IMR-90 (cell line): ENCODE results near the gene BTBD9. TPM values are rescaled to one million over a fixed set of nuclear protein-coding genes. Genes with fewer than 3 reads are reported as not detected.

Experiments used
- ATAC-seq: fragments of 200-7000 bp; cut with Tn5 transposase; 2 replicates; pipeline ENCODE4 v1.9.1; 2020; ENCODE audit warnings: low read depth, mild to moderate bottlenecking, moderate library complexity
- BruUV-seq: library from RNA; stranded (reverse); fragments of 400-500 nt; replicated peaks from 2 replicates; lab custom pipeline; 2021; lab: Mats Ljungman, UMichigan
- CTCF ChIA-PET: fragments of 300-600 bp; formaldehyde crosslinking; extraction: SDS; loops from one replicate; lab custom pipeline; 2021; ENCODE audit warnings: antibody characterized with exemption; lab: Yijun Ruan, JAX
- POLR2A ChIA-PET: fragments of 300-600 bp; sonication (Branson Sonifier 250); formaldehyde crosslinking; loops from one replicate; lab custom pipeline; 2022; ENCODE audit warnings: antibody characterized with exemption; ENCODE audit not compliant: unreplicated experiment; lab: Charles Lee
- DNase-seq: peaks from one replicate; pipeline ENCODE4 v3.0.0; 2013
- H2AFZ ChIP-seq: replicated peaks from 2 replicates; pipeline ENCODE3; 2013; ENCODE audit warnings: low read length, mild to moderate bottlenecking; ENCODE audit not compliant: poor library complexity
- H2AK5ac ChIP-seq: 2 replicates; pipeline ENCODE4 v1.6.1; 2013; ENCODE audit warnings: low read depth, low read length, inconsistent platforms
- H2AK9ac ChIP-seq: replicated peaks from 2 replicates; pipeline ENCODE3; 2013; ENCODE audit warnings: mild to moderate bottlenecking, low read depth, low read length, moderate library complexity; ENCODE audit not compliant: poor library complexity
- H2BK120ac ChIP-seq: 2 replicates; pipeline ENCODE4 v1.6.1; 2013; ENCODE audit warnings: low read depth, low read length, inconsistent platforms
- H2BK15ac ChIP-seq: 3 replicates; pipeline ENCODE4 v1.6.1; 2013; ENCODE audit warnings: low read depth, low read length, inconsistent platforms
- H2BK20ac ChIP-seq: 2 replicates; pipeline ENCODE4 v1.6.1; 2013; ENCODE audit warnings: low read depth, mild to moderate bottlenecking, inconsistent platforms, low read length, moderate library complexity
- H2BK5ac ChIP-seq: 2 replicates; pipeline ENCODE4 v1.6.1; 2013; ENCODE audit warnings: mild to moderate bottlenecking, low read depth, low read length, inconsistent platforms; ENCODE audit not compliant: poor library complexity, severe bottlenecking
- H3K14ac ChIP-seq: replicated peaks from 2 replicates; pipeline ENCODE4 v1.6.1; 2013; ENCODE audit warnings: low read depth, low read length, inconsistent platforms
- H3K18ac ChIP-seq: 2 replicates; pipeline ENCODE4 v1.6.1; 2013; ENCODE audit warnings: low read depth, low read length, control low read depth
- H3K23ac ChIP-seq: 2 replicates; pipeline ENCODE4 v1.6.1; 2013; ENCODE audit warnings: low read depth, low read length, inconsistent platforms
- H3K27ac ChIP-seq: 2 replicates; pipeline ENCODE4 v1.5.1; 2013; ENCODE audit warnings: mild to moderate bottlenecking, control low read depth, low read length; ENCODE audit not compliant: insufficient read depth
- H3K27me3 ChIP-seq: 2 replicates; pipeline ENCODE4 v1.6.1; 2013; ENCODE audit warnings: low read length; ENCODE audit not compliant: control insufficient read depth, insufficient read depth
- H3K36me3 ChIP-seq: 2 replicates; pipeline ENCODE4 v1.6.1; 2013; ENCODE audit warnings: low read length, mixed read lengths; ENCODE audit not compliant: control insufficient read depth, insufficient read depth
- H3K4ac ChIP-seq: 2 replicates; pipeline ENCODE4 v1.6.1; 2013; ENCODE audit warnings: low read depth, low read length, inconsistent platforms
- H3K4me1 ChIP-seq: 2 replicates; pipeline ENCODE4 v1.6.1; 2013; ENCODE audit warnings: low read length, mixed read lengths; ENCODE audit not compliant: control insufficient read depth, insufficient read depth
- H3K4me2 ChIP-seq: 2 replicates; pipeline ENCODE4 v1.6.1; 2013; ENCODE audit warnings: low read depth, mild to moderate bottlenecking, control low read depth, low read length, moderate library complexity
- H3K4me3 ChIP-seq: 2 replicates; pipeline ENCODE4 v1.5.1; 2013; ENCODE audit warnings: low read depth, mild to moderate bottlenecking, control low read depth, low read length, moderate library complexity; ENCODE audit not compliant: insufficient read depth
- H3K56ac ChIP-seq: 2 replicates; pipeline ENCODE4 v1.6.1; 2013; ENCODE audit warnings: low read length, inconsistent platforms; ENCODE audit not compliant: insufficient read depth; ENCODE audit errors: extremely low read depth
- H3K79me1 ChIP-seq, 2 experiments: 2 replicates each; pipeline ENCODE4 v1.6.1; 2013; ENCODE audit warnings: low read length in 2 of 2, inconsistent platforms in 1 of 2, low read depth in 1 of 2
- H3K9ac ChIP-seq: 2 replicates; pipeline ENCODE4 v1.6.1; 2013; ENCODE audit warnings: low read depth, low read length, control low read depth
- H3K9me1 ChIP-seq: 2 replicates; pipeline ENCODE4 v1.6.1; 2013; ENCODE audit warnings: low read length, inconsistent platforms; ENCODE audit not compliant: insufficient read depth
- H3K9me3 ChIP-seq: 2 replicates; pipeline ENCODE4 v1.6.1; 2013; ENCODE audit warnings: low read length; ENCODE audit not compliant: control insufficient read depth, insufficient read depth
- H4K20me1 ChIP-seq: 2 replicates; pipeline ENCODE4 v1.6.1; 2013; ENCODE audit warnings: low read length, inconsistent platforms; ENCODE audit not compliant: insufficient read depth
- H4K5ac ChIP-seq: 2 replicates; pipeline ENCODE4 v1.6.1; 2013; ENCODE audit warnings: mild to moderate bottlenecking, low read depth, low read length, control low read depth
- H4K8ac ChIP-seq, 2 experiments: 2 replicates each; pipeline ENCODE4 v1.6.1; 2013; ENCODE audit warnings: low read depth in 2 of 2, low read length in 2 of 2, control low read depth in 1 of 2, inconsistent platforms in 1 of 2
- H4K91ac ChIP-seq: 2 replicates; pipeline ENCODE4 v1.6.1; 2013; ENCODE audit warnings: low read depth, low read length, inconsistent platforms; ENCODE audit not compliant: insufficient read depth
- BHLHE40 ChIP-seq: fragments of 150-350 bp; IDR thresholded peaks from 2 replicates; pipeline ENCODE4 v1.6.1; 2016; ENCODE audit warnings: mild to moderate bottlenecking, low read depth, low read length
- CEBPB ChIP-seq: IDR thresholded peaks from 2 replicates; pipeline ENCODE4 v1.6.1; 2012; ENCODE audit warnings: low read depth, low read length, improper control_type of control experiment
- CHD1 ChIP-seq: IDR thresholded peaks from 2 replicates; pipeline ENCODE4 v1.6.1; 2012; ENCODE audit warnings: low read depth, low read length, improper control_type of control experiment
- FOS ChIP-seq: fragments of 150-350 bp; IDR thresholded peaks from 2 replicates; pipeline ENCODE4 v1.6.1; 2016; ENCODE audit warnings: low read depth, low read length
- MAFK ChIP-seq: IDR thresholded peaks from 2 replicates; pipeline ENCODE4 v1.6.1; 2012; ENCODE audit warnings: low read depth, low read length, improper control_type of control experiment
- MAZ ChIP-seq: IDR thresholded peaks from 2 replicates; pipeline ENCODE4 v1.6.1; 2012; ENCODE audit warnings: low read depth, mild to moderate bottlenecking, low read length, improper control_type of control experiment, moderate library complexity, borderline replicate concordance
- MXI1 ChIP-seq: IDR thresholded peaks from 2 replicates; pipeline ENCODE4 v1.6.1; 2012; ENCODE audit warnings: low read depth, mild to moderate bottlenecking, low read length, moderate library complexity, borderline replicate concordance
- NFE2L2 ChIP-seq: fragments of 150-350 bp; IDR thresholded peaks from 2 replicates; pipeline ENCODE4 v1.6.1; 2016; ENCODE audit warnings: low read depth, mild to moderate bottlenecking, low read length
- POLR2A ChIP-seq: IDR thresholded peaks from 2 replicates; pipeline ENCODE4 v1.6.1; 2012; ENCODE audit warnings: mild to moderate bottlenecking, low read depth, low read length
- RAD21 ChIP-seq: IDR thresholded peaks from 2 replicates; pipeline ENCODE4 v1.6.1; 2012; ENCODE audit warnings: low read length, improper control_type of control experiment
- RCOR1 ChIP-seq: IDR thresholded peaks from 2 replicates; pipeline ENCODE4 v1.6.1; 2012; ENCODE audit warnings: mild to moderate bottlenecking, low read length, improper control_type of control experiment; ENCODE audit not compliant: insufficient replicate concordance
- RFX5 ChIP-seq: IDR thresholded peaks from 2 replicates; pipeline ENCODE4 v1.8.0; 2012; ENCODE audit warnings: low read depth, mild to moderate bottlenecking, low read length, moderate library complexity
- SMC3 ChIP-seq: fragments of 150-350 bp; IDR thresholded peaks from 2 replicates; pipeline ENCODE4 v1.6.1; 2016; ENCODE audit warnings: low read depth, mild to moderate bottlenecking, antibody characterized with exemption, low read length, moderate library complexity
- USF2 ChIP-seq: fragments of 150-350 bp; IDR thresholded peaks from 2 replicates; pipeline ENCODE4 v1.6.1; 2017; ENCODE audit warnings: mild to moderate bottlenecking, antibody characterized with exemption, low read length, low read depth
- WGBS, 2 experiments: methylation state at CpG; one replicate each; pipeline versions ENCODE4 v1.1.5 to v1.1.7; 2013; ENCODE audit warnings: missing lambda C conversion rate in 2 of 2; ENCODE audit not compliant: insufficient read length in 1 of 2; ENCODE audit errors: extremely low coverage in 2 of 2; 5-methylcytosine and 5-hydroxymethylcytosine counted together
- dilution Hi-C: fragments of 300-500 bp; cut with HindIII; formaldehyde crosslinking; loops from one replicate; pipeline ENCODE4 v1.14.3; 2018; ENCODE audit warnings: low sequenced_read_pairs; ENCODE audit not compliant: unreplicated experiment
- in situ Hi-C: fragments of 300-500 bp; cut with MboI; formaldehyde crosslinking; loops from 3 replicates; pipeline ENCODE4 v1.14.3; 2019; ENCODE audit warnings: low sequenced_read_pairs, inconsistent platforms, mixed read lengths
- intact Hi-C: fragments of 100-400 bp; cut with micrococcal nuclease; formaldehyde crosslinking; loops from 2 replicates; pipeline ENCODE4 v1.10.0; 2022
- polyA plus RNA-seq, 3 experiments: library from polyadenylated mRNA; depleted of rRNA; stranded (reverse); fragments of >200 nt; gene quantifications; 2 replicates each; pipeline ENCODE4 v1.2.3, GENCODE V29; 2012; ENCODE audit warnings: low replicate concordance in 1 of 3
- total RNA-seq: library from RNA; depleted of rRNA; stranded (reverse); fragments of >200 nt; gene quantifications from 2 replicates; pipeline ENCODE4 v1.2.3, GENCODE V29; 2012
- TF ChIP-seq, protein P1 (sequence below): fragments of 150-350 bp; IDR thresholded peaks from 2 replicates; pipeline ENCODE4 v1.6.1; 2016; ENCODE audit warnings: low read depth, mild to moderate bottlenecking, low read length, moderate library complexity, borderline replicate concordance
- TF ChIP-seq, protein P2 (sequence below): conservative IDR thresholded peaks from 2 replicates; pipeline ENCODE4 v1.5.1; 2012; ENCODE audit warnings: mild to moderate bottlenecking, low read depth, low read length, improper control_type of control experiment

Gene BTBD9
- total and polyA plus RNA-seq, 2 of the 4 experiments (the other 2 are of a cell fraction), result 4.1 to 22.0 TPM

- H4K20me1 ChIP-seq, result no peaks in the 10 kb centered on the region; the same call in none of the 2 replicates
- TF ChIP-seq BHLHE40 (no peak), CEBPB (no peak), FOS (no peak), MXI1 (no peak), NFE2L2 (no peak), POLR2A (no peak), MAFK (no peak), CHD1 (no peak), RFX5 (no peak), SMC3 (no peak), USF2 (no peak), MAZ (no peak), RCOR1 (no peak), RAD21 (no peak)
- TF ChIP-seq, protein P1, sequence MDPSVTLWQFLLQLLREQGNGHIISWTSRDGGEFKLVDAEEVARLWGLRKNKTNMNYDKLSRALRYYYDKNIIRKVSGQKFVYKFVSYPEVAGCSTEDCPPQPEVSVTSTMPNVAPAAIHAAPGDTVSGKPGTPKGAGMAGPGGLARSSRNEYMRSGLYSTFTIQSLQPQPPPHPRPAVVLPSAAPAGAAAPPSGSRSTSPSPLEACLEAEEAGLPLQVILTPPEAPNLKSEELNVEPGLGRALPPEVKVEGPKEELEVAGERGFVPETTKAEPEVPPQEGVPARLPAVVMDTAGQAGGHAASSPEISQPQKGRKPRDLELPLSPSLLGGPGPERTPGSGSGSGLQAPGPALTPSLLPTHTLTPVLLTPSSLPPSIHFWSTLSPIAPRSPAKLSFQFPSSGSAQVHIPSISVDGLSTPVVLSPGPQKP, result no peak
- TF ChIP-seq, protein P2, sequence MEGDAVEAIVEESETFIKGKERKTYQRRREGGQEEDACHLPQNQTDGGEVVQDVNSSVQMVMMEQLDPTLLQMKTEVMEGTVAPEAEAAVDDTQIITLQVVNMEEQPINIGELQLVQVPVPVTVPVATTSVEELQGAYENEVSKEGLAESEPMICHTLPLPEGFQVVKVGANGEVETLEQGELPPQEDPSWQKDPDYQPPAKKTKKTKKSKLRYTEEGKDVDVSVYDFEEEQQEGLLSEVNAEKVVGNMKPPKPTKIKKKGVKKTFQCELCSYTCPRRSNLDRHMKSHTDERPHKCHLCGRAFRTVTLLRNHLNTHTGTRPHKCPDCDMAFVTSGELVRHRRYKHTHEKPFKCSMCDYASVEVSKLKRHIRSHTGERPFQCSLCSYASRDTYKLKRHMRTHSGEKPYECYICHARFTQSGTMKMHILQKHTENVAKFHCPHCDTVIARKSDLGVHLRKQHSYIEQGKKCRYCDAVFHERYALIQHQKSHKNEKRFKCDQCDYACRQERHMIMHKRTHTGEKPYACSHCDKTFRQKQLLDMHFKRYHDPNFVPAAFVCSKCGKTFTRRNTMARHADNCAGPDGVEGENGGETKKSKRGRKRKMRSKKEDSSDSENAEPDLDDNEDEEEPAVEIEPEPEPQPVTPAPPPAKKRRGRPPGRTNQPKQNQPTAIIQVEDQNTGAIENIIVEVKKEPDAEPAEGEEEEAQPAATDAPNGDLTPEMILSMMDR, result no peak
- no peak overlapping the region for H3K27ac ChIP-seq
- H3K79me1 ChIP-seq, result no peaks in the 10 kb centered on the region; a peak in 2 of 4 replicates
- peaks cover 3% of the 10 kb centered on the region; the same call in 1 of the 2 replicates for H3K9me1 ChIP-seq
- POLR2A ChIA-PET, result no interaction called here
- 98% methylated on average over 10 of the region's 14 CpGs; no CpG with 5 or more reads in 1 of the 2 experiments for WGBS, 2 experiments
- no peaks in the 10 kb centered on the region for H3K27me3 ChIP-seq
- intact Hi-C loops, result no loop called here
- dilution Hi-C loops, result no loop called here
- no peaks in the 10 kb centered on the region for H3K9me3 ChIP-seq
- no peak for ATAC-seq
- no peak overlapping the region for H3K14ac ChIP-seq
- no peak overlapping the region for H2AFZ ChIP-seq
- no peak overlapping the region for H3K4me3 ChIP-seq
- CTCF ChIA-PET, result no interaction called here
- BruUV-seq, result no TSS peak
- no peak overlapping the region for H3K23ac ChIP-seq
- H3K9ac ChIP-seq, result no peak overlapping the region
- no peak overlapping the region for H4K5ac ChIP-seq
- no peak overlapping the region for H3K56ac ChIP-seq
- H3K4ac ChIP-seq, result no peak overlapping the region
- peaks cover 2% of the 10 kb centered on the region; the same call in 1 of the 2 replicates for H3K36me3 ChIP-seq
- in situ Hi-C loops, result no loop called here
- no peak overlapping the region for H2BK120ac ChIP-seq
- DNase-seq, result no peak
- H3K4me2 ChIP-seq, result no peak overlapping the region
- no peaks in the 10 kb centered on the region for H3K4me1 ChIP-seq
- no peak overlapping the region for H4K91ac ChIP-seq
- peak overlapping the region; percentile 46 for H2AK9ac ChIP-seq
- H2BK15ac ChIP-seq, result no peak overlapping the region
- H4K8ac ChIP-seq, result no peak overlapping the region
- H3K18ac ChIP-seq, result no peak overlapping the region
- no peak overlapping the region for H2AK5ac ChIP-seq
- H2BK5ac ChIP-seq, result no peak overlapping the region
- H2BK20ac ChIP-seq, result no peak overlapping the region
Measured at GRCh38 chr6:38177882-38178583, 461.7 kb downstream of the BTBD9 start.
